Umbilical cord (tissue), 1 donor: ENCODE measurements around the gene HOXD11. TPM values are rescaled to one million over a fixed set of nuclear protein-coding genes. Genes with fewer than 3 reads are reported as not detected.

Source experiments
- total RNA-seq: library from RNA; depleted of rRNA; stranded (reverse); fragments of >200 nt; gene quantifications from one replicate; pipeline ENCODE4 v1.2.3, GENCODE V29; 2014; ENCODE audit warnings: low replicate concordance; ENCODE audit not compliant: insufficient read depth

The HOXD11 gene
- total RNA-seq, 1 donor from 2014 or later: 18.1 TPM

Other genes with a start within 250 kb of the HOXD11 start
- gene LNPK, start 105.0 kb upstream of the HOXD11 start, total RNA-seq: 28.9 TPM
- gene EVX2, start 23.3 kb upstream of the HOXD11 start, total RNA-seq: 1.2 TPM
- gene HOXD13, start 14.6 kb upstream of the HOXD11 start, total RNA-seq: 4.8 TPM
- gene HOXD12, start 7.5 kb upstream of the HOXD11 start, total RNA-seq: 1.9 TPM
- 14.4 TPM for gene HOXD10, start 9.5 kb downstream of the HOXD11 start, total RNA-seq
- gene HOXD9, start 15.4 kb downstream of the HOXD11 start, total RNA-seq: 1.9 TPM
- gene HOXD8, start 22.4 kb downstream of the HOXD11 start, total RNA-seq: 8.7 TPM
- 2.4 TPM for gene HOXD4, start 44.3 kb downstream of the HOXD11 start, total RNA-seq
- gene HOXD3, start 50.0 kb downstream of the HOXD11 start, total RNA-seq: not detected
- 0.48 TPM for gene HOXD1, start 81.4 kb downstream of the HOXD11 start, total RNA-seq
- gene MTX2, start 162.2 kb downstream of the HOXD11 start, total RNA-seq: 24.8 TPM